HepG2 (cell line): ENCODE data around the gene TTYH1. TPM values are rescaled to one million over a fixed set of nuclear protein-coding genes. Genes with fewer than 3 reads are reported as not detected.

Experiments used
- ADNP ChIP-seq: sonication (generic); formaldehyde crosslinking; IDR thresholded peaks from 2 replicates; pipeline ENCODE4 v1.4.0; 2020; ENCODE audit warnings: missing genetic modification reagents
- AGO2 ChIP-seq: fragments of 200-400 bp; formaldehyde crosslinking; optimal IDR thresholded peaks from 2 replicates; pipeline ENCODE3; 2017; ENCODE audit warnings: mild to moderate bottlenecking, low read depth, low read length, moderate library complexity
- HMGA1 ChIP-seq: sonication (generic); formaldehyde crosslinking; conservative IDR thresholded peaks from 2 replicates; pipeline ENCODE4 v1.4.0; 2020; ENCODE audit warnings: missing genetic modification reagents
- HNRNPL ChIP-seq: fragments of 200-400 bp; formaldehyde crosslinking; IDR thresholded peaks from 2 replicates; pipeline ENCODE4 v1.6.1; 2017; ENCODE audit warnings: mild to moderate bottlenecking, low read depth, low read length
- ISL2 ChIP-seq: sonication (generic); formaldehyde crosslinking; IDR thresholded peaks from 2 replicates; pipeline ENCODE4 v1.5.0; 2020; ENCODE audit warnings: missing genetic modification reagents
- MAZ ChIP-seq, 2 experiments: sonication (generic) in 1 of 2; formaldehyde crosslinking in 1 of 2; IDR thresholded peaks; 2 replicates each; pipeline versions ENCODE4 v1.5.0 to v1.6.1; 2012 to 2020; ENCODE audit warnings: low read depth in 2 of 2, mild to moderate bottlenecking in 2 of 2, borderline replicate concordance in 1 of 2, improper control_type of control experiment in 1 of 2, low read length in 1 of 2, missing genetic modification reagents in 1 of 2, moderate library complexity in 1 of 2
- MIXL1 ChIP-seq: IDR thresholded peaks from 2 replicates; pipeline ENCODE4 v1.6.1; 2016
- NBN ChIP-seq: fragments of 450-650 bp; conservative IDR thresholded peaks from 2 replicates; pipeline ENCODE4 v1.6.1; 2017
- PRPF4 ChIP-seq: fragments of 200-400 bp; formaldehyde crosslinking; IDR thresholded peaks from 2 replicates; pipeline ENCODE4 v1.6.1; 2016; ENCODE audit warnings: low read length, low read depth; ENCODE audit not compliant: poor library complexity, severe bottlenecking
- RBM22 ChIP-seq: fragments of 200-400 bp; formaldehyde crosslinking; optimal IDR thresholded peaks from 2 replicates; pipeline ENCODE3; 2017; ENCODE audit warnings: mild to moderate bottlenecking, low read length, moderate library complexity
- ZNF335 ChIP-seq: sonication (generic); formaldehyde crosslinking; IDR thresholded peaks from 2 replicates; pipeline ENCODE4 v1.4.0; 2020; ENCODE audit warnings: missing genetic modification reagents
- ZNF468 ChIP-seq: sonication (generic); formaldehyde crosslinking; IDR thresholded peaks from 2 replicates; pipeline ENCODE4 v1.8.0; 2022; ENCODE audit warnings: mild to moderate bottlenecking, moderate library complexity, missing genetic modification reagents
- ZNF720 ChIP-seq: sonication (generic); formaldehyde crosslinking; IDR thresholded peaks from 2 replicates; pipeline ENCODE4 v1.4.0; 2020; ENCODE audit warnings: missing genetic modification reagents
- ZNF768 ChIP-seq: sonication (generic); formaldehyde crosslinking; IDR thresholded peaks from 2 replicates; pipeline ENCODE4 v1.4.0; 2020; ENCODE audit warnings: missing genetic modification reagents
- ZSCAN9 ChIP-seq: IDR thresholded peaks from 2 replicates; pipeline ENCODE4 v1.6.1; 2016; ENCODE audit warnings: borderline replicate concordance
- polyA plus RNA-seq, 8 experiments: library from polyadenylated mRNA; depleted of rRNA in 3 of 8; stranded (reverse) in 7 of 8; unstranded in 1 of 8; fragments of >200 nt; fragmentation: Illumina TruSeq in 4 of 8; extraction: Trizol in 4 of 8; gene quantifications; 2 replicates each; pipeline versions ENCODE4 v1.2.1 to v1.2.3, GENCODE V29; 2011 to 2016; ENCODE audit warnings: low read depth in 4 of 8, missing spikeins in 1 of 8, mixed read lengths in 1 of 8; ENCODE audit not compliant: insufficient read depth in 1 of 8
- total RNA-seq, 5 experiments: library from RNA; depleted of rRNA; stranded (reverse); fragments of >200 nt; fragmentation: Illumina TruSeq; extraction: Trizol; gene quantifications; 2 replicates each; pipeline ENCODE4 v1.2.3, GENCODE V29; 2016; ENCODE audit warnings: low read depth in 1 of 5
- TF ChIP-seq, protein P1 (sequence below): sonication (generic); formaldehyde crosslinking; IDR thresholded peaks from 2 replicates; pipeline ENCODE4 v1.5.1; 2020; ENCODE audit warnings: missing genetic modification reagents, mild to moderate bottlenecking, borderline replicate concordance
- TF ChIP-seq, protein P2 (sequence below): IDR thresholded peaks from 2 replicates; pipeline ENCODE4 v1.6.1; 2012; ENCODE audit warnings: inconsistent platforms
- TF ChIP-seq, protein P3 (sequence below): sonication (generic); formaldehyde crosslinking; IDR thresholded peaks from 2 replicates; pipeline ENCODE4 v1.4.0; 2020; ENCODE audit warnings: missing genetic modification reagents
- TF ChIP-seq, protein P4 (sequence below): sonication (generic); formaldehyde crosslinking; IDR thresholded peaks from 2 replicates; pipeline ENCODE4 v1.4.0; 2020; ENCODE audit warnings: missing genetic modification reagents

The TTYH1 gene
- total and polyA plus RNA-seq, 2 of the 13 experiments (the other 11 are each of a cell fraction or from before 2014, with no cell fraction given) = 6.9 to 19.9 TPM

DNA sequence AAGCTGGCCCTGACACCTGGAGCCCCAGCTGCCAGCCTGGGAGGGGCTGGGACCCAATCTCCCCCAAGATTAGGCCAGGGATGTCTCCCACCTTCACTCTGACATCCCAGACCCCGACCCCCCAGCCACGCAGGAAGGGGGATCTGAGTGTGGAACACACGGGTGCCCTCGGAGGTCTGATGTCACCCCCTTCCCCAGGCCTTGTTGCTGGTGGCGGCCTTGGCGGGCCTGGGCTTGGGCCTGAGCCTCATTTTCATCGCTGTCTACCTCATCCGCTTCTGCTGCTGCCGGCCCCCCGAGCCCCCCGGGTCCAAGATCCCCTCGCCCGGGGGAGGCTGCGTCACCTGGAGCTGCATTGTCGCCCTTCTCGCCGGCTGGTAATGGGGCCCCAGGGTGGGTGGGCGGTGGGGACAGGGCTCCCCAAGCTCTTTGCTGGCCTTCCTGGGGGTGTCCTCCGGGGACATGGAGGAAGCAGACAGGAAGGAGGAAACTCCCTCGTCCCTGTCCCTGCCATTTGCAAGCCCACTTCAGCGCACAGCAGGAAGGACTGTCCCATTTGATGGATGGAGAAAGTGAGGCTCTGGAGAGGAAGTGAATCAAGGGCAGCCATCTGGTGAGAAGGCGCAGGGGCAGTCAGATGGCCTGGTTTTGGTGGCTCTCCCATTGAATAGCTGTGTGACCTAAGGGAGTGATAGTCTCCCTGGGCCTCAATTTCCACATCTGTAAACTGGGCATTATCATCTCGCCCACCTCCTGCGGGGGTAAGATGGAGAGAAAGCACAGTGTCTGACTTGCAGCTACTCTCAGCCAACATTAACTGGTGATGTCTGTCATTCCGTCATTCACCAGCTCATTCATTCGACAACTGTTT is 3.9 kb downstream of the TTYH1 start (continued):
- TF ChIP-seq, protein P1, sequence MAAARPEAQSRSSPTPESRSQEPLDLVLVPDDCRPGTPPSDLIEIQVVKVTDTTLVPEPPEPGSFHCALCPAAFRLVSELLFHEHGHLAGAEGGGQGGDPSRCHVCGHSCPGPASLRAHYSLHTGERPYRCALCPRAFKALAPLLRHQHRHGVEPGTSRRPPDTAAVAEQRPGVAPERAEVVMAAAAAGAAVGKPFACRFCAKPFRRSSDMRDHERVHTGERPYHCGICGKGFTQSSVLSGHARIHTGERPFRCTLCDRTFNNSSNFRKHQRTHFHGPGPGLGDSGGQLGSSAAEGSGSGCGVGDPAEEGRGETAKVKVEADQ (CRISPR knock-in tag) = no peak
- TF ChIP-seq AGO2 (peak; percentile 69), ZNF468 (CRISPR knock-in tag) (no peak), RBM22 (peak; percentile 33), PRPF4 (no peak), ADNP (CRISPR knock-in tag) (peak; percentile 73), HMGA1 (CRISPR knock-in tag) (no peak), ISL2 (CRISPR knock-in tag) (no peak), MIXL1 (CRISPR knock-in tag) (no peak), ZNF720 (no peak), MAZ (IDR thresholded peaks at IDR 0.05; ENCODE audit: borderline replicate concordance, low read depth, low read length) (no peak), MAZ (CRISPR knock-in tag; IDR thresholded peaks at IDR 0.05; ENCODE audit: low read depth) (no peak), ZSCAN9 (CRISPR knock-in tag) (no peak), ZNF335 (CRISPR knock-in tag) (no peak), NBN (no peak), HNRNPL (no peak), ZNF768 (0 out of 2 replicates have a peak, but pooled peaks have one; percentile 23)
- TF ChIP-seq, protein P2, sequence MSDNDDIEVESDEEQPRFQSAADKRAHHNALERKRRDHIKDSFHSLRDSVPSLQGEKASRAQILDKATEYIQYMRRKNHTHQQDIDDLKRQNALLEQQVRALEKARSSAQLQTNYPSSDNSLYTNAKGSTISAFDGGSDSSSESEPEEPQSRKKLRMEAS = 0 out of 2 replicates have a peak, but pooled peaks have one; percentile 12
- TF ChIP-seq, protein P3, sequence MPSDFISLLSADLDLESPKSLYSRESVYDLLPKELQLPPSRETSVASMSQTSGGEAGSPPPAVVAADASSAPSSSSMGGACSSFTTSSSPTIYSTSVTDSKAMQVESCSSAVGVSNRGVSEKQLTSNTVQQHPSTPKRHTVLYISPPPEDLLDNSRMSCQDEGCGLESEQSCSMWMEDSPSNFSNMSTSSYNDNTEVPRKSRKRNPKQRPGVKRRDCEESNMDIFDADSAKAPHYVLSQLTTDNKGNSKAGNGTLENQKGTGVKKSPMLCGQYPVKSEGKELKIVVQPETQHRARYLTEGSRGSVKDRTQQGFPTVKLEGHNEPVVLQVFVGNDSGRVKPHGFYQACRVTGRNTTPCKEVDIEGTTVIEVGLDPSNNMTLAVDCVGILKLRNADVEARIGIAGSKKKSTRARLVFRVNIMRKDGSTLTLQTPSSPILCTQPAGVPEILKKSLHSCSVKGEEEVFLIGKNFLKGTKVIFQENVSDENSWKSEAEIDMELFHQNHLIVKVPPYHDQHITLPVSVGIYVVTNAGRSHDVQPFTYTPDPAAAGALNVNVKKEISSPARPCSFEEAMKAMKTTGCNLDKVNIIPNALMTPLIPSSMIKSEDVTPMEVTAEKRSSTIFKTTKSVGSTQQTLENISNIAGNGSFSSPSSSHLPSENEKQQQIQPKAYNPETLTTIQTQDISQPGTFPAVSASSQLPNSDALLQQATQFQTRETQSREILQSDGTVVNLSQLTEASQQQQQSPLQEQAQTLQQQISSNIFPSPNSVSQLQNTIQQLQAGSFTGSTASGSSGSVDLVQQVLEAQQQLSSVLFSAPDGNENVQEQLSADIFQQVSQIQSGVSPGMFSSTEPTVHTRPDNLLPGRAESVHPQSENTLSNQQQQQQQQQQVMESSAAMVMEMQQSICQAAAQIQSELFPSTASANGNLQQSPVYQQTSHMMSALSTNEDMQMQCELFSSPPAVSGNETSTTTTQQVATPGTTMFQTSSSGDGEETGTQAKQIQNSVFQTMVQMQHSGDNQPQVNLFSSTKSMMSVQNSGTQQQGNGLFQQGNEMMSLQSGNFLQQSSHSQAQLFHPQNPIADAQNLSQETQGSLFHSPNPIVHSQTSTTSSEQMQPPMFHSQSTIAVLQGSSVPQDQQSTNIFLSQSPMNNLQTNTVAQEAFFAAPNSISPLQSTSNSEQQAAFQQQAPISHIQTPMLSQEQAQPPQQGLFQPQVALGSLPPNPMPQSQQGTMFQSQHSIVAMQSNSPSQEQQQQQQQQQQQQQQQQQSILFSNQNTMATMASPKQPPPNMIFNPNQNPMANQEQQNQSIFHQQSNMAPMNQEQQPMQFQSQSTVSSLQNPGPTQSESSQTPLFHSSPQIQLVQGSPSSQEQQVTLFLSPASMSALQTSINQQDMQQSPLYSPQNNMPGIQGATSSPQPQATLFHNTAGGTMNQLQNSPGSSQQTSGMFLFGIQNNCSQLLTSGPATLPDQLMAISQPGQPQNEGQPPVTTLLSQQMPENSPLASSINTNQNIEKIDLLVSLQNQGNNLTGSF = no peak
- TF ChIP-seq, protein P4, sequence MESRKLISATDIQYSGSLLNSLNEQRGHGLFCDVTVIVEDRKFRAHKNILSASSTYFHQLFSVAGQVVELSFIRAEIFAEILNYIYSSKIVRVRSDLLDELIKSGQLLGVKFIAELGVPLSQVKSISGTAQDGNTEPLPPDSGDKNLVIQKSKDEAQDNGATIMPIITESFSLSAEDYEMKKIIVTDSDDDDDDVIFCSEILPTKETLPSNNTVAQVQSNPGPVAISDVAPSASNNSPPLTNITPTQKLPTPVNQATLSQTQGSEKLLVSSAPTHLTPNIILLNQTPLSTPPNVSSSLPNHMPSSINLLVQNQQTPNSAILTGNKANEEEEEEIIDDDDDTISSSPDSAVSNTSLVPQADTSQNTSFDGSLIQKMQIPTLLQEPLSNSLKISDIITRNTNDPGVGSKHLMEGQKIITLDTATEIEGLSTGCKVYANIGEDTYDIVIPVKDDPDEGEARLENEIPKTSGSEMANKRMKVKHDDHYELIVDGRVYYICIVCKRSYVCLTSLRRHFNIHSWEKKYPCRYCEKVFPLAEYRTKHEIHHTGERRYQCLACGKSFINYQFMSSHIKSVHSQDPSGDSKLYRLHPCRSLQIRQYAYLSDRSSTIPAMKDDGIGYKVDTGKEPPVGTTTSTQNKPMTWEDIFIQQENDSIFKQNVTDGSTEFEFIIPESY = peak; percentile 61
